Measurements from ENCODE around the gene MIOS. TPM values are rescaled to one million over a fixed set of nuclear protein-coding genes. Genes with fewer than 3 reads are reported as not detected.

Gene MIOS
- 16.8 to 21.1 TPM (median 19.5 TPM) in 5 replicates for total RNA-seq (2022; extraction: Qiagen RNA extraction)

DNA sequence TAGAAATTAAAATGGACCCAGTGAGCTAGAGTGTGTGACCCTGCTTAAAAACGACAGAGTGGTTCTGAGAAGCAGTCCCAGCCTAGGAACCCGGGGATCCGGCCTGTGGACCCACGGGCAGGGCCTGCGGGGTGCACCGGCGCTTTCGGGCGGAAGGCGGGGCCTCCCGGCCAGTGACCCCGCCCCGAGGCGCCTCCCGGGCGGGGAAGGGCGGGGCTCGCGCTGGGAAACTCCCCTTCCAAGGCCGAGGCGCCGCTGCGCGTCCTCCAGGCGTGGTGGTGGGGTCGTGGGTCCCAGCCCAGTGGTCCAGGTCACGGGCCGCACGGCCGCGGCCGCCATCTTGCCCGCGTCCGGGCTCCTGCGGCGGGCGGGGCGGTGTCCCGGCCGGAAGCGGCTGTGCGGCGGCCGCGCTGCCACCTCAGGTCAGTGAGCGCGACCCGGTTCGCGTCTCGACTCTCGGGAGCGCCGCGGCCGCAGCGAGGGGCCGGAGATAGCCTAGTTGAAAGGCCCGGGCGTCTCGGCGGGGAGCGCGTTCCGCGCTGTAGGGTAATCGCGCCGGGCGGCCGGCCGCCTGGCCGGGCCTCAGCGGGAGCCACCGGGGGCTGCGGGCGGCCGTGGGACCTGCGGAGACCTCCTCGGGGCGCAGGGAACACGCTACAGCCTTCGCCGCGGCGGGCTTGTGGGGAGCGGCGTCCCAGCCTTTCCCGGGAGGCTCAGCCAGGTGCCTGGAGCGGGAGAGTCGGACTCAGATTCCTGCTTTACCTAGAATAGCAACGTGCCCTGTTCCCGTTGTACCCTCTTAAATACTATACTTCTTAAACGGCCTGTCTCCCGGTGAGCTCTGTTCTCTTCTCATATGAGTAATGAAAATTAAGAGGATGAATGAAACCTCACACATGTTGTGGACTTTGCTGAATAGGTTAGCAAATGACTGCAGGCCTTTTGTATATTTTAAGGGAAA is at the start of gene MIOS:
Gene MIOS (plus strand): TSS at position 234 of the 961 bp plus-strand sequence. CDS start 5,592 bp downstream, outside the sequence.

DNA sequence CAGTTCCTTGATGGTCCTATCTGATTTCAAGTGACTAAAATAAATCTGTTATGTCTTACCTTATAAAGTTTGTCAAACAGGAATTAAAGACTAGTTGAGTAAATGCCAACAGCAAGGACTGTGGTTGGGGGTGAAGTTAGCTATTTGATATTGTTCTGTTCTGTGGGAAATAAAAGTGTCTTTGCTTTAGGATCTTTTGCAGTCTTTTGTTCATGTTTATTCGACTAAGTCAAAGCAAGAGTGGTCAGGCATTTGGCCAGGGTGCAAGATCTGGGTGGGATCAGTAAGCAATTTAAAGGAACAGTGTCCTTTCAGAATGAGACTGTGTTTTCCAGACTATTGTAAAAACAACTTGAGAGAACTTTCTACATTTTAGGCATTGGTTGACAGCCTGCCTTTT is 31.0 kb upstream of the MIOS start, which contains the start of gene COL28A1:
Gene COL28A1 (minus strand): TSS at position 183 of the 400 bp plus-strand sequence. CDS start 2,998 bp downstream, outside the sequence.

DNA sequence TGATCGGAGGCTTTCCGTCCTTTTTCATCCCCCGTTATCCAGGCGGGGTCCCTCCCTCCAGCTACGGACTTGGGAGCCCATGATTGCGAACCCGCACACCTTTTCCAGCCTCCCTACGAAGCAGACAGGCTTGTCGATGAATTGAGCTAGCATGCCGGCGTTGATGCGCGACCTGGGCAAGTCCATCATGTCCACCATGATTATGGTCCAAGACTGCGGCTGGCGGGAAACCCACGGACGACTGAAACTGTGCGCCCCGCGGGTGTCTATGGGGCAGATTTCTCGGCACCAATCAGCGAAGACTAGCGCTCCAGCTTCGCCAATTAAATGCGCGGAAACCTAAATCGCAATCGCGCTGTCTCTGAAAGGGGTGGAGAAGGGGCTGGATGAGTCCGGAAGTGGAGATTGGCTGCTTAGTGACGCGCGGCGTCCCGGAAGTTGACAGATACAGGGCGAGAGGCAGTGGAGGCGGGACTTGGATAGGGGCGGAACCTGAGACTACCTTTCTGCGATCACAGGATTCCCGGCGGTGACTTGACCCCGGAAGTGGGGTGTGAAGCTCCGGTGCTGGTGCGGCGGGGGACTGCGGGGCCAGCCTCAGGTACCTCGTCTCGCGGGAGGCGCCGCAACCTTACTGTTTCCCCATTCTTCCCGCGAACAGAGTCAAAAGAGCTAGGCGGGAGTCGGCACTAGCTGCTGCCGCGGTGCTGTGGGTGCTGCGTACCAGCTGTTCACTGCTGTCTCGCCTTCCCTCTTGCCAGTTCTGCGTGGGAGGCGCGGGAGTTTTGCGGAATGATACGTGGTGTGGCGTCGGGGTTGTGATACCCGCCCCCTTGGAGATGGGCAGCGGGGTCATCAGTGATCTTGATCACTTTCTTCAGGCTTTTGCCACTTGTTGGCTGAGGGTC is 73.8 kb downstream of the MIOS start, which contains the start of gene UMAD1:
Gene UMAD1 (plus strand): TSS at position 532 of the 908 bp plus-strand sequence. CDS start 32,620 bp downstream, outside the sequence.

Other genes with a start within 250 kb of the MIOS start
- 0.42 to 0.75 TPM (median 0.58 TPM) in 5 replicates for gene COL28A1, start 31.0 kb upstream of the MIOS start, total RNA-seq (2022; extraction: Qiagen RNA extraction)
- gene UMAD1, start 73.9 kb downstream of the MIOS start, total RNA-seq (2022; extraction: Qiagen RNA extraction): 10.9 to 13.0 TPM (median 11.7 TPM) in 5 replicates
- 96.6 to 105 TPM (median 98.9 TPM) in 5 replicates for gene RPA3, start 151.7 kb downstream of the MIOS start, total RNA-seq (2022; extraction: Qiagen RNA extraction)